Gastrocnemius medialis (tissue), 4 donors: ENCODE results near the gene MCCD1.

ENCODE experiments used
- CTCF ChIP-seq, 5 experiments: fragments of 450-650 bp in 3 of 5; fragments of 200-600 bp in 2 of 5; sonication (generic) in 2 of 5; IDR thresholded peaks in 4 of 5; conservative IDR thresholded peaks in 1 of 5; 1 replicate in 4 of 5; 2 replicates in 1 of 5; pipeline ENCODE4 v1.5.1; 2016 to 2019; ENCODE audit warnings: antibody characterized with exemption in 5 of 5, mild to moderate bottlenecking in 3 of 5, moderate library complexity in 3 of 5
- POLR2A ChIP-seq, 2 donors: fragments of 450-650 bp; IDR thresholded peaks; one replicate each; pipeline ENCODE4 v1.6.1; 2017; ENCODE audit warnings: antibody characterized with exemption in 2 of 2, mild to moderate bottlenecking in 2 of 2, moderate library complexity in 2 of 2

GRCh38 chr6:31560697-31561058 lies 31.9 kb downstream of the MCCD1 start:
- TF ChIP-seq POLR2A (IDR thresholded peaks at IDR 0.05) (no peak), CTCF (IDR thresholded peaks at IDR 0.05 in 4 of 5, conservative IDR thresholded peaks at IDR 0.05 in 1 of 5) (no peak)
